Mammary epithelial cell (primary cell): Measurements from ENCODE around the gene CBLN3.

Experiments
- EZH2 ChIP-seq: IDR thresholded peaks from 2 replicates; pipeline ENCODE4 v1.6.1; 2012; ENCODE audit warnings: low read length, inconsistent platforms, borderline replicate concordance
- TF ChIP-seq, protein P1 (sequence below), 2 donors: IDR thresholded peaks in 1 of 2; conservative IDR thresholded peaks in 1 of 2; 2 replicates each; pipeline ENCODE4 v1.5.1; 2011 to 2012; ENCODE audit warnings: inconsistent platforms in 2 of 2, low read length in 2 of 2, mild to moderate bottlenecking in 2 of 2, control low read depth in 1 of 2, low read depth in 1 of 2; ENCODE audit not compliant: insufficient read depth in 1 of 2; ENCODE audit errors: extremely low read depth in 1 of 2

- TF ChIP-seq, protein P1, sequence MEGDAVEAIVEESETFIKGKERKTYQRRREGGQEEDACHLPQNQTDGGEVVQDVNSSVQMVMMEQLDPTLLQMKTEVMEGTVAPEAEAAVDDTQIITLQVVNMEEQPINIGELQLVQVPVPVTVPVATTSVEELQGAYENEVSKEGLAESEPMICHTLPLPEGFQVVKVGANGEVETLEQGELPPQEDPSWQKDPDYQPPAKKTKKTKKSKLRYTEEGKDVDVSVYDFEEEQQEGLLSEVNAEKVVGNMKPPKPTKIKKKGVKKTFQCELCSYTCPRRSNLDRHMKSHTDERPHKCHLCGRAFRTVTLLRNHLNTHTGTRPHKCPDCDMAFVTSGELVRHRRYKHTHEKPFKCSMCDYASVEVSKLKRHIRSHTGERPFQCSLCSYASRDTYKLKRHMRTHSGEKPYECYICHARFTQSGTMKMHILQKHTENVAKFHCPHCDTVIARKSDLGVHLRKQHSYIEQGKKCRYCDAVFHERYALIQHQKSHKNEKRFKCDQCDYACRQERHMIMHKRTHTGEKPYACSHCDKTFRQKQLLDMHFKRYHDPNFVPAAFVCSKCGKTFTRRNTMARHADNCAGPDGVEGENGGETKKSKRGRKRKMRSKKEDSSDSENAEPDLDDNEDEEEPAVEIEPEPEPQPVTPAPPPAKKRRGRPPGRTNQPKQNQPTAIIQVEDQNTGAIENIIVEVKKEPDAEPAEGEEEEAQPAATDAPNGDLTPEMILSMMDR (conservative IDR thresholded peaks at IDR 0.05 in 1 of 2, IDR thresholded peaks at IDR 0.05 in 1 of 2; ENCODE audit: extremely low read depth in 1 of 2, insufficient read depth in 1 of 2, low read depth in 1 of 2, low read length in 2 of 2), result peak; percentile 65 to 74
- no peak for TF ChIP-seq EZH2
Observed at GRCh38 chr14:24411443-24412389, 17.8 kb downstream of the CBLN3 start.
